Ovary (tissue), 3 donors: ENCODE data around the gene IL10.

Source experiments
- EP300 ChIP-seq: sonication (generic); formaldehyde crosslinking; IDR thresholded peaks from one replicate; pipeline ENCODE4 v1.6.1; 2017; ENCODE audit warnings: antibody characterized with exemption
- POLR2A ChIP-seq: fragments of 450-650 bp; IDR thresholded peaks from one replicate; pipeline ENCODE4 v1.6.1; 2017; ENCODE audit warnings: antibody characterized with exemption, mild to moderate bottlenecking, moderate library complexity
- TF ChIP-seq, protein P1 (sequence below), 3 donors: fragments of 450-650 bp in 2 of 3; fragments of 200-600 bp in 1 of 3; IDR thresholded peaks; one replicate each; pipeline versions ENCODE4 v1.5.1 to v1.8.0; 2016 to 2022; ENCODE audit warnings: antibody characterized with exemption in 3 of 3, mild to moderate bottlenecking in 1 of 3
- donor health status: DM: no; HTN: no; CAD: no.

DNA sequence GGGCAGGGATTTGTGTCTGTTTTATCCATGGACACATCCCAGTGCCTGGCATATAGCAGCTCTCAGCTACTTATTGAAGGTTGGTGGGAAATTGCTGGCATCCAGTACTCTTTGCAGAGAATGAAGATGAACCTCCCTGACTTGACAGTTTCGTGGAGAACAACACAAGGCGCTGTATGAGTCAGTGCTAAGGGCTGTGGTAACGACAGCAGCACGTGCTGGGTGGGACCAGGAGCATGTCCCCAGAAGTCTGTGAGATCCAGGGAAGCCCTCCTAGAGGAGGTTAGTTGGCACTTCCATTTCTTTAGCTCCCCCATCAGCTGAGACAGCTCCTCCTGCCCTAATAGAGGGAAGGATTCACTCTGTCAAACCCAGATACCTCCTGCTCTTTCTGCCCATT lies 27.6 kb downstream of the IL10 start:
- TF ChIP-seq EP300 = no peak
- TF ChIP-seq, protein P1, sequence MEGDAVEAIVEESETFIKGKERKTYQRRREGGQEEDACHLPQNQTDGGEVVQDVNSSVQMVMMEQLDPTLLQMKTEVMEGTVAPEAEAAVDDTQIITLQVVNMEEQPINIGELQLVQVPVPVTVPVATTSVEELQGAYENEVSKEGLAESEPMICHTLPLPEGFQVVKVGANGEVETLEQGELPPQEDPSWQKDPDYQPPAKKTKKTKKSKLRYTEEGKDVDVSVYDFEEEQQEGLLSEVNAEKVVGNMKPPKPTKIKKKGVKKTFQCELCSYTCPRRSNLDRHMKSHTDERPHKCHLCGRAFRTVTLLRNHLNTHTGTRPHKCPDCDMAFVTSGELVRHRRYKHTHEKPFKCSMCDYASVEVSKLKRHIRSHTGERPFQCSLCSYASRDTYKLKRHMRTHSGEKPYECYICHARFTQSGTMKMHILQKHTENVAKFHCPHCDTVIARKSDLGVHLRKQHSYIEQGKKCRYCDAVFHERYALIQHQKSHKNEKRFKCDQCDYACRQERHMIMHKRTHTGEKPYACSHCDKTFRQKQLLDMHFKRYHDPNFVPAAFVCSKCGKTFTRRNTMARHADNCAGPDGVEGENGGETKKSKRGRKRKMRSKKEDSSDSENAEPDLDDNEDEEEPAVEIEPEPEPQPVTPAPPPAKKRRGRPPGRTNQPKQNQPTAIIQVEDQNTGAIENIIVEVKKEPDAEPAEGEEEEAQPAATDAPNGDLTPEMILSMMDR (IDR thresholded peaks at IDR 0.05) = no peak
- no peak for TF ChIP-seq POLR2A
